A549 (cell line): ENCODE data around the gene SLC35F3.

ENCODE experiments used
- CTCF ChIP-seq: fragments of >200 bp; sonication (Bioruptor Twin); formaldehyde crosslinking; IDR thresholded peaks from 3 replicates; pipeline ENCODE4 v1.5.1; 2016
- FOSB ChIP-seq: fragments of 250-450 bp; sonication (Bioruptor Pico); IDR thresholded peaks from 2 replicates; pipeline ENCODE4 v1.5.0; 2020; ENCODE audit warnings: mild to moderate bottlenecking, moderate library complexity
- MYC ChIP-seq: IDR thresholded peaks from 2 replicates; pipeline ENCODE4 v1.6.1; 2012; ENCODE audit warnings: mild to moderate bottlenecking, inconsistent platforms, low read length, improper control_type of control experiment, borderline replicate concordance
- POLR2A ChIP-seq: IDR thresholded peaks from 2 replicates; pipeline ENCODE4 v1.6.1; 2012; ENCODE audit warnings: mild to moderate bottlenecking, low read length
- RFX5 ChIP-seq: fragments of 450-650 bp; IDR thresholded peaks from 2 replicates; pipeline ENCODE4 v1.7.1; 2014; ENCODE audit warnings: antibody characterized with exemption, mild to moderate bottlenecking, moderate library complexity
- ZFP36 ChIP-seq: fragments of 450-650 bp; IDR thresholded peaks from 2 replicates; pipeline ENCODE4 v1.6.1; 2014; ENCODE audit warnings: borderline replicate concordance; ENCODE audit not compliant: partially characterized antibody

DNA sequence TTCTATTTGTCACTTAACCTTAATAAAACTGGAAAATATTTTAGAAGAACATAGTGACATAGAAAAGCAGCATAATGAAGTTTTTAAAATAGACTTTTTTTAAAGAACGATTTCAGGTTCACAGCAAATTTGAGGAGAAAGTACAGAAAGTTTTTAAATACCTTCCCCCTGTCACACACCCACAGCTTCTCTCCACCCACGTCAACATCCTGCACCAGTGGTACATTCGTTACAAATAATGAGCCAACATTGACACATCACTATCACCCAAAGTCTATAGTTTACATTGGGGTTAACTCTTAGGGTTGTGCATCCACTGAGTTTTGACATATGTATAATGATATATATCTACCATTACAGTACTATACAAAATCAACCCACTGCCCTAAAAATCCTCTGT, 3.0 kb upstream of the SLC35F3 start:
- no peak for TF ChIP-seq ZFP36
- no peak for TF ChIP-seq MYC
- TF ChIP-seq CTCF = no peak
- no peak for TF ChIP-seq POLR2A
- no peak for TF ChIP-seq FOSB
- no peak for TF ChIP-seq RFX5
